ENCODE data around the gene KIF2A.

KIF2A gene

GRCh38 chr5:62305715-62306322 is at the start of gene KIF2A:
Gene KIF2A, plus strand, starts transcription at chr5:62306206. Its CDS starts 267 bp downstream, at chr5:62306473.
- peak; percentile 73 to 80 for DNase-seq (ENCODE audit: low read depth in 2 of 2, low spot score in 1 of 2)

- DNase-seq (ENCODE audit: low read depth in 2 of 2, low spot score in 1 of 2): no peak
Observed at GRCh38 chr5:62257020-62257367, 49.0 kb upstream of the KIF2A start.

GRCh38 chr5:62258654-62259053 is 47.4 kb upstream of the KIF2A start:
- DNase-seq (ENCODE audit: low read depth in 2 of 2, low spot score in 1 of 2): no peak

DNA sequence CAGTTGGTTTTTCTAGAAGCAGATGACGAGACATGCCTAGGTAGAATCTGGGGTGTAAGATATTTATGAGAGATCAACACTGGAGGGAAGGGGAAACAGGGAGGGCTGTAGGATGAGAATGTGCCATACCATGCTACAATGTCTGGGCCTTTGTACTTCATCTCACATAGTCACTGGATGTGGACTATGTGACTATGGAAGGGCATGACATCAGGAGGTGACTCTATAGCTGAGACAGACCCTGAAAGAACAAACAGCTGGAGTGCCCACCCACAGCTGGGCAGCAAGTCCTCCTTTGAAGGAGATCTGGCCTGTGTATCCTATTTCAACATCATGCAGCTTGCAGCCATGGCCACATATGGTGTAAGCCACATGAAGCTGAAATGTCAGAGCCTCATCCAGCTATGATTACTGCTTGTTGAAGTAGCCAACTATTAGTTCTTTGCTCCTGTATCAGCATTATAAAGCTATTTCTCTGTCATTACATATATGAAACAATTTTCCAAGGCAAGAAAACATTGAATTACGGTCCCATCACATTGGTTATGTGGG is 46.2 kb upstream of the KIF2A start:
- no peak for DNase-seq (ENCODE audit: low read depth in 2 of 2, low spot score in 1 of 2)

- no peak for DNase-seq (ENCODE audit: low read depth in 2 of 2, low spot score in 1 of 2)
Observed at GRCh38 chr5:62260513-62260912, 45.5 kb upstream of the KIF2A start.

- DNase-seq (ENCODE audit: low read depth in 2 of 2, low spot score in 1 of 2): no peak
Observed at GRCh38 chr5:62263401-62263800, 42.6 kb upstream of the KIF2A start.

GRCh38 chr5:62265648-62266112 is 40.3 kb upstream of the KIF2A start:
- no peak for DNase-seq (ENCODE audit: low read depth in 2 of 2, low spot score in 1 of 2)

DNA sequence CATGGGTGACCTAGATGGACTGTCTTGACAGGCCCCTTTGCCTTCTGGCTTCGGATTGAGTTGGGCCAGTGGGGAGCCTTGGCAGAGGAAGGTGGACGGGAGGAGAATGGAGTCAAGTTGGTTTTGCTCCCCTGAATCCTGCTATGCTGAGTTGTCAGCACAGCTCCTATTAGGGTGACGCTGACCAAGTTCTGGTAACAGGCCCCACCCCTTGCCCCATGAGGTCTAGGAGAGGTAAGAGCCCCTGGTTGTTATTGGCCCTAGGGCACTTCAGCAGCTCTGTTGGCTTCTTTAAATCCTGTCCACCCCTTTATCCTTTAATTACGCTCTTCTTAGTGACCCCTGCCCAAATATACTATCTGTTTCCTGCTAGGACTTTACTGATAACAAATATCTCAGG is 39.4 kb upstream of the KIF2A start:
- no peak for DNase-seq (ENCODE audit: low read depth in 2 of 2, low spot score in 1 of 2)

DNA sequence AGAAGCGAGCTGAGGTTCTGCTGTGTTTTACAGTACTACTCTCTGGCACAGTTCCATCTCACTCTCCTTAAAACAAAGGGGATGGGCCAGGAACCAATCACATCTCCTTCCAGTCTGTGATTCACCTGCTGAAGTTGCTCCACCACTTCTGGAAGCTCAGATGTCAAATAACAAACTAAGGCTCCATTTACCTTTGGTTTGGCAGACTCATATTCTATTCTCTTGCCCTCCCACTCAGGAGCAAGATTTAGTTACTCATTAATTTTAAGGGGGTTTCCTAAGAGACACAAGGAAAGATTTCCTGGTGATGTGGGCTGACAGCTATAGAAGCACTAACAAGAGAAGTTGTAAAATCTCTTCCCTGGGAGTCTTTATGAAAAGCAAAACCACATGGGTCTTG is 37.8 kb upstream of the KIF2A start:
- DNase-seq (ENCODE audit: low read depth in 2 of 2, low spot score in 1 of 2): no peak

DNA sequence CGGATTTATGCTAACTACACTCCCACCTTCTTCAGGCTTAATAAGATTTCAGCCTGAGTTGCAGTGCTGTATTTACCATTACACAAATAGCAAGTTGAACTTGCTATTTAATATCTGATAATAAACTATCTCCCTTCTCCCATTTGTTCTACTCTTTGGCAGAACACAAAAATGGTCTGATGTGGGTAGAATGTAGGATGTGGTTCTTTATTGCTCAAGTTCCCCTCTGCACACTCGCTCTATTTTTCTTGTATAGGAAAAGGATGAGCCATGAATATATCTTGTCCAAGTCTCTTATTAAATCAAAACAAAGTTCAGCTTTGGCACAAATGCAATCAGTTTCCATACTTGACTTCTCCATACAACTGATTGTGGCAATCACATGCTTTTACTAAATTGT is 37.2 kb upstream of the KIF2A start:
- no peak for DNase-seq (ENCODE audit: low read depth in 2 of 2, low spot score in 1 of 2)

DNA sequence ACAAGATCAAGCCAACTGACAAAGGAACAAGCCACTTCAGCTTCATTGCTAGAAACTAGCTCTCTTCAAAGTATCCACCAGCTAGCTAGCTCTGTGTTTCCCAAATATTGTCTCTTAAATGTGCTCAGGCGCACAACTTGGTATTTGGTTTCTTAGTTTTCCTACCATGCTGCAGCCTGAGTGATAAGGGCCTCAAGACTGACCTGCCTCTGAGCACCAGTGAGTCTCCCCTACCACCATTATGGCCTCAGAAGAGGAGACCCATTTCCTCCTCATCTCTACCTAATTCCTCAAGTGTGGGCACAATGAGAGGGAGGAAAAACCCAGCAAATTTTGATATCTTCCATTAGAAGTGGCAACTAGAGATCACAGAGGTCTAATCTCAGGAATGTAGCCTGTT is 34.6 kb upstream of the KIF2A start:
- no peak for DNase-seq (ENCODE audit: low read depth in 2 of 2, low spot score in 1 of 2)

DNA sequence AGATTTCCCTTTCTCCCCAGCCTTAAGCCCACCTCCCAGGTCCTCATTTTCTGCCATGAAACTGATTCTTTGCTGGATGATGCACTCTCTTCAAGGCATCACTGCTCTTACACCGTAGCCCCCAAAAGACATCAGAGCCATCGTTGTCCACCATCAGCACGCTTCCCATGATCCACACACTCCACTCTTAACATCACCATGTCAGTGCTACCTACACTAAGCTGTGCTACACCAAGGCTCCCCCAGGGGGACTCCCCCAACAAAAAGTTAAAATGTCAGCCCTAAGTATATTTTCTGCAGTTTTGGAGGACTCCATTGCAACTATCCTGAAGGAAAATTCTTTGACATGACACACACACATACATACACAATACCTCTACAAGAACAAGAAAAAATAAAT is 34.1 kb upstream of the KIF2A start:
- no peak for DNase-seq (ENCODE audit: low read depth in 2 of 2, low spot score in 1 of 2)

GRCh38 chr5:62273687-62274086 is 32.3 kb upstream of the KIF2A start:
- DNase-seq (ENCODE audit: low read depth in 2 of 2, low spot score in 1 of 2): no peak

DNA sequence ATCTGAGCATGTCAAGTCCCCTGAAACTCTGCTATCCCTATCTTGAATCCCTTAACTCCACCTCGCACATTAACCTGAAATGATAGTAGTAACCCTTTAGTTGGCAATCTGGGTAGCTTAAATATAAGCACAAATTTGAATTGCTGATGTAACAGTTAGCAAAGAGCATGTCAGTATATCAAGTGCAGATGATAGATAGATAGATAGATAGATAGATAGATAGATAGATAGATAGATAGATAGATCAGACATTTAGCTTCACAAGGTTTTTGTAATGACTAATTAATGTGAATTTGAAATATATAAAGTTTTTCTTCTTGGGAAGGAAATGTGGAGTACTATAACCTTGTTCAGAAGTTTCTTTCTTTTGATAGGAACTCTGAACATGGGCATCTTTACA is 30.4 kb upstream of the KIF2A start:
- DNase-seq (ENCODE audit: low read depth in 2 of 2, low spot score in 1 of 2): no peak

DNA sequence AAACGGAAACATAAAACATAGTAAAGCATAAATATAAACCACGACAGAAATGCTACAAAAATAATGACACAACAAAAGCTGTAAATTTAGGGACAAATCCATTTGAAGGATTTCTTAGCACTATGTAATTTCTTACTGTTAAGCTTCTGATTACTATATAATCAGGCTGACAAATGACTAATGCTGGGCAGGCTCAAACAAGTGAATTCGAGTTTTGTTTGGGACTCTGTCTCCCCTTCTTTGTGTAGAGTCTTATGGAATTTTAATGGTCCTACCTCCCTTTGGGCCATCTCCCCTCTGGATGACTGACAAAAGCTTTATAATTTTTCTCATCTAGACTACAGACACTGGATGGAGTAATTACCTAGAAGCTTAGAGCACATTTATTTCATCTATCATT is 24.6 kb upstream of the KIF2A start:
- DNase-seq (ENCODE audit: low read depth in 2 of 2, low spot score in 1 of 2): no peak

GRCh38 chr5:62282064-62282463 is 23.9 kb upstream of the KIF2A start:
- DNase-seq (ENCODE audit: low read depth in 2 of 2, low spot score in 1 of 2): no peak

GRCh38 chr5:62283005-62283404 is 23.0 kb upstream of the KIF2A start:
- DNase-seq (ENCODE audit: low read depth in 2 of 2, low spot score in 1 of 2): no peak

- DNase-seq (ENCODE audit: low read depth in 2 of 2, low spot score in 1 of 2): no peak
Observed at GRCh38 chr5:62283861-62284260, 22.1 kb upstream of the KIF2A start.

DNA sequence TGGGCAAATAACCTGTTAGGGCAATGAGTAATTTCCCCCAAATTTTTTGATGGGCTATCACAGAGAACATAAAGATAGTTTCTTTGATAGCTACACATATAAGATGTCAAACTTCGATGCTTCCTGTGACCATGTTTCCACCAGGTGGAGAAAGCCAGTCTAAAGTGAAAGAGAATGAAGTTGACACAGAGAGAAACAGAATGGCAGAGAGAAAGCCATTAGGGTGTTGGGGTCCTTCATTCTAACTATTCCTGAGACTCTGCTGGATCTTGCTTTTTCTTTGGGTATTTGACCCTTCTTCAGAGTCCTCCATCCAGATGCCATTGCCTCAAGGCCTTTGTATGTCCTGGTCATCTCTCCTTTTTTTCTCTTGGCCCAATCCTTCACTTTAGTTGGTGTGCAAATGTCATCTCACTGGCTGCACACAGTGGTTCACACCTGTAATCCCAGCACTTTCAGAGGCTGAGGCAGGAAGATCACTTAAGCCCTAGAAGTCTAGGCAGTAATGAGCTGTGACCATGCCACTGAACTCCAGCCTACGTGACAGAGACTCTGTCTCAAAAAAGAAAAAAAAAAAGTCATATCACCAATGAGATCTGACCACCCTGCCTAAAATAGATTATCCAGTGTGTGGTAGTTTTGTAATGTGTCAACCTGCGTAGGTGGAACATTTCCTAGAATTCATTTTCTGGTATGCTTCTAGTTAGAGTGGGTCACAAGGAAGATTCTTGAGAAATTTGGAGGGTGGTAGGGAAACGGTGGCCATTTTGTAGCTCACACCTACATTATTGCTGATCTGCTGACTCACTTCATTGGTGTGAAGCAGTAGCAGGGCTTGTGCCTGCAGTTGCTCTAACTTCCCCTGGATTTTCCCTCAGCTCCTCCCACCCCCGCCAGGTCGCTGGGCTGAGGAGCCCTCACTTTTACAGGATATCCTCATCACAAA is 20.8 kb upstream of the KIF2A start:
- no peak for DNase-seq (ENCODE audit: low read depth in 2 of 2, low spot score in 1 of 2)

GRCh38 chr5:62286834-62287233 is 19.2 kb upstream of the KIF2A start:
- no peak for DNase-seq (ENCODE audit: low read depth in 2 of 2, low spot score in 1 of 2)

- DNase-seq (ENCODE audit: low read depth in 2 of 2, low spot score in 1 of 2): no peak
Observed at GRCh38 chr5:62287237-62287636, 18.8 kb upstream of the KIF2A start.

DNA sequence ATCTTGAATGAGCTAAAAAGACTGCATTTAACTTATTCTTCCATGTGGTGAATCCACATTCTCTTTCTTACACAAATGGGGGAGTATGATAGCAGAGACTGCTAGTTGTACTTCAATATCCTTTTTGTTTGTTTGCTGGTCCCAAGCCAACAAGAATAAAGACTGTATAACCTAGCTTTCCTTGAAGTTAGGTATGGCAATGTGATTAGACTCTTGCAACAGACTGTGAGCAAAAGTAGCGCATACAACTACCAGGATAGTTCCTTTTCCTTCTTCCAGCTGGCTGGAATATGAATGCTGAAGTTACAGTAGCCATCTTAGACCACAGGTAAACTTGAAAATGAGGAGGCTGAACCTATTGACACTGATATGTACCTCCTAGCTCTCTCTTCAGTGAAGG is 17.9 kb upstream of the KIF2A start:
- DNase-seq (ENCODE audit: low read depth in 2 of 2, low spot score in 1 of 2): no peak

Data from stimulated activated CD8-positive, alpha-beta memory T cell treated with anti-CD3 and anti-CD28 coated beads, Interleukin-4, amount 100 ng/mL, for 1 hour (primary cell).